ENCODE results near the gene HMCN2.

Gene HMCN2

DNA sequence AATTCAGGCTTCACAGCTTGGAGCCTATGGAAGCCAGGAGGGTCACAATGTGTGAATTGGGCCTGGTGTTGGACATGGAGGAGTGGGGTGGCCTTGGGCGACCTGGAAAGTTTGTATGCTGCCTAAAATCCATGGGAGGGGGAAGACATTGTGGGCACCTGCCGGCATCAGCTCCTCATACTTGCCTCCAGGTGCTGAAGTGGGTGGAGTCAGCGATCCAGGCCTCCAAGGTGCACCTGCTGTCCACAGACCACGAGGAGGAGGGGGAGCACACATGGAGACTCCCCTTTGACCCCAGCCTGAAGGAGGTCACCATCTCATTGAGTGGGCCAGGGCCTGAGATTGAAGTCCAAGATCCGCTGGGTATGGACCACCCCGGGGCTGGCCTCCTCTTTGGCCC is 29.1 kb downstream of the HMCN2 start:
- no peak for DNase-seq
- no peaks in the 10 kb centered on the region for H3K9me3 Mint-ChIP-seq

DNA sequence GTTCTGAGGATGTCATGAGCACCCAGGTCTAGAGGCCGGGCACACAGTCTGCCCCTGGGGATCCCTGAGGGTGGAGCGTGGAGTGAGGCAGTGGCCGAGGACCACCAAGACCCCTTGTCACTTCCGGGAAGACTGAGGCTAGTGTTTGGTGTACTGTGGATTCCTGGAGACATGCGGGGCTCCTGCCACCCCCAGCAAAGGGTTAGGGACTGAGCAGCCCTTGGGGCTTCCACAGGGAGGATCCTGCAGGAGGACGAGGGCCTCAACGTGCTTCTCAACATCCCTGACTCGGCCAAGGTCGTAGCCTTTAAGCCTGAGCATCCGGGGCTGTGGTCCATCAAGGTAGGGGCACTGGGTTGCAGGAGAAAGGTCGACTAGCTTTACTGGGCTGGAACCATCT is 29.9 kb downstream of the HMCN2 start:
- Mint-ChIP-seq H3K9me3 (no peaks in the 10 kb centered on the region), H3K27ac (no peak overlapping the region), H3K4me3 (no peak overlapping the region), H3K27me3 (ENCODE audit: low read depth, poor library complexity) (peaks cover 43% of the 10 kb centered on the region), H3K4me1 (peaks cover 4% of the 10 kb centered on the region), H3K36me3 (ENCODE audit: low read depth) (no peaks in the 10 kb centered on the region)
- TF ChIP-seq, protein P1, sequence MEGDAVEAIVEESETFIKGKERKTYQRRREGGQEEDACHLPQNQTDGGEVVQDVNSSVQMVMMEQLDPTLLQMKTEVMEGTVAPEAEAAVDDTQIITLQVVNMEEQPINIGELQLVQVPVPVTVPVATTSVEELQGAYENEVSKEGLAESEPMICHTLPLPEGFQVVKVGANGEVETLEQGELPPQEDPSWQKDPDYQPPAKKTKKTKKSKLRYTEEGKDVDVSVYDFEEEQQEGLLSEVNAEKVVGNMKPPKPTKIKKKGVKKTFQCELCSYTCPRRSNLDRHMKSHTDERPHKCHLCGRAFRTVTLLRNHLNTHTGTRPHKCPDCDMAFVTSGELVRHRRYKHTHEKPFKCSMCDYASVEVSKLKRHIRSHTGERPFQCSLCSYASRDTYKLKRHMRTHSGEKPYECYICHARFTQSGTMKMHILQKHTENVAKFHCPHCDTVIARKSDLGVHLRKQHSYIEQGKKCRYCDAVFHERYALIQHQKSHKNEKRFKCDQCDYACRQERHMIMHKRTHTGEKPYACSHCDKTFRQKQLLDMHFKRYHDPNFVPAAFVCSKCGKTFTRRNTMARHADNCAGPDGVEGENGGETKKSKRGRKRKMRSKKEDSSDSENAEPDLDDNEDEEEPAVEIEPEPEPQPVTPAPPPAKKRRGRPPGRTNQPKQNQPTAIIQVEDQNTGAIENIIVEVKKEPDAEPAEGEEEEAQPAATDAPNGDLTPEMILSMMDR (IDR thresholded peaks at IDR 0.05), result no peak
- no peak for DNase-seq

More for the DNA sequence above, 29.1 kb downstream of the HMCN2 start:
- Mint-ChIP-seq H3K27me3 (ENCODE audit: low read depth, poor library complexity) (peaks cover 45% of the 10 kb centered on the region), H3K36me3 (ENCODE audit: low read depth) (no peaks in the 10 kb centered on the region), H3K27ac (no peak overlapping the region), H3K4me1 (peaks cover 11% of the 10 kb centered on the region), H3K4me3 (no peak overlapping the region)
- TF ChIP-seq, protein P1 (IDR thresholded peaks at IDR 0.05), result no peak

DNA sequence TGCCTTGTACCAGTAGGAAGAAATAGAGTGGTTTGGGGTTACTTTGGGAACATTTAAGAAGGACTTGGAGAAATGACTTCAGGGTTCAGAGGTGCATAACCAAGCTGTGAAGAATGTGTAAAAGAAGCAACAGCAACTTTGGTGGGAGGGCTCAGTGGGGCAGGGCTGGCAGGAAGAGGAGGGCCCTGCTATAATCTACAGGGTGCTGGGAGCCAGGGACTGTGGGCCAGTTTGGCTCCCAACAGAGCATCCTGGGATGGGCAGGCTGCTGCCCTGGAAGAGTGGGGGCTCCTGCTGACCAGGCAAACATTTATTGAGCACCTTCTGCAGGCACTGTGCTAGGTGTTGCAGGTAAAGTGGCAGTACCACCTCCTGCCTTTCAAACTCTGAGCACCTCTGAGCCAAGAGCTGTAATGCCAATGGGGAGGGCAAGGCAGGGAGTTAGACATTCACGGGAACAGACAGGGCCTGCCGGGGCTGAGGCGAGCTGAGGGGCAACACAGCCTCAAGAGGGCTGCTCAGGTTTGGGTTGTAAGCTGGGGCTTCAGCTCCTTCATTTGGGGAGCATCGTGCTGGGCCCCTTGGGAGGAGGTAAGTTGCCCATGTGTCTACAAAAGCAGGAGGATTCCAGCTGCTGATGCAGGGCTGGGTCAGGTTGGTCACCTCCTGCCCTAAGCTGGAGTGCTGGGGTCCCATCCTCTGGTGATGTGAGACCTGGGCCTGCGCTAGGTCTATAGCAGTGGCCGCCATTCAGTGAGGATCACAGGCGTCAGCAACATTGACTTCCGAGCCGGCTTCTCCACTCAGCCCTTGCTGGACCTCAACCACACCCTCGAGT is 30.6 kb downstream of the HMCN2 start:
- no peak for DNase-seq
- peaks cover under 1% of the 10 kb centered on the region for H3K4me1 Mint-ChIP-seq
- no peak overlapping the region for H3K27ac Mint-ChIP-seq
- H3K36me3 Mint-ChIP-seq (ENCODE audit: low read depth), result no peaks in the 10 kb centered on the region
- TF ChIP-seq, protein P1 (IDR thresholded peaks at IDR 0.05), result no peak
- peaks cover 47% of the 10 kb centered on the region for H3K27me3 Mint-ChIP-seq (ENCODE audit: low read depth, poor library complexity)
- no peaks in the 10 kb centered on the region for H3K9me3 Mint-ChIP-seq
- H3K4me3 Mint-ChIP-seq, result no peak overlapping the region

DNA sequence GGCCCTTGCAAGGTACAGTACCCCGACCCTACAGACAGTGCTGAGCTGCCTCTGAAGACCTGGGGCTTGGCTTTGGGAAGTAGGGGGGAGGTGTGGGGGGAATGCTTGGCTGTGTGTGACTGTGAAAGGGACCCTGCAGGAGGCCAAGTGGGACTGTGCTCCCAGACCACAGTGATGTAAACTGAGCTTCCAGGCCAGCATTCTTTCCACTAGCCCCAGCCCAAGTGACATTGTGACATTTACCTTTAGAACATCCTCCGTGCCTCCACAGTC is 31.2 kb downstream of the HMCN2 start:
- H3K4me1 Mint-ChIP-seq, result peaks cover 6% of the 10 kb centered on the region

DNA sequence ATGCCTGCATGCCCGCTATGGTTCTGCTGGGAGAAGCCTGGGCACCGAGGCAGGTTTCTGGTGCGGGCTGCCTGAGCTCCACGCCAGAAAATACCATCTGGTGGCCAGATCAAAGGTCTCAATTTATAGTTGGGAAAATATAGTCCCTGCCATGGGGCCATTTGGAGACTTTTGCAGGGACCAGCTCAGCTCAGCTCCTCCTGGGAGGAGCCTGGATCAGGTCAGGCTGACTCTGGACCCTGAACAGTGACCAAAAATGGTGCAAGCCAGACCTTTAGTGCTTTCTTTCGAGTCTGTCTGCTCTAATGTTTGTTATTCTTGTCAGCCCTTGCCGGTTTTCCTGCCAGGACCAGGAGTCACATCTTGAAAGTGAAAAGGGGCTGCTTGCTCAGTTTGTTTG is 31.8 kb downstream of the HMCN2 start:
- Mint-ChIP-seq H3K36me3 (ENCODE audit: low read depth) (no peaks in the 10 kb centered on the region), H3K4me1 (peaks cover 11% of the 10 kb centered on the region), H3K4me3 (no peak overlapping the region), H3K9me3 (no peaks in the 10 kb centered on the region), H3K27me3 (ENCODE audit: low read depth, poor library complexity) (peaks cover 37% of the 10 kb centered on the region), H3K27ac (no peak overlapping the region)
- DNase-seq, result no peak
- TF ChIP-seq, protein P1 (IDR thresholded peaks at IDR 0.05), result no peak

More for the DNA sequence above, 31.2 kb downstream of the HMCN2 start:
- DNase-seq, result no peak
- H3K27me3 Mint-ChIP-seq (ENCODE audit: low read depth, poor library complexity), result peaks cover 43% of the 10 kb centered on the region
- H3K27ac Mint-ChIP-seq, result no peak overlapping the region
- TF ChIP-seq, protein P1 (IDR thresholded peaks at IDR 0.05), result no peak
- H3K4me3 Mint-ChIP-seq, result no peak overlapping the region
- H3K36me3 Mint-ChIP-seq (ENCODE audit: low read depth), result no peaks in the 10 kb centered on the region
- no peaks in the 10 kb centered on the region for H3K9me3 Mint-ChIP-seq

DNA sequence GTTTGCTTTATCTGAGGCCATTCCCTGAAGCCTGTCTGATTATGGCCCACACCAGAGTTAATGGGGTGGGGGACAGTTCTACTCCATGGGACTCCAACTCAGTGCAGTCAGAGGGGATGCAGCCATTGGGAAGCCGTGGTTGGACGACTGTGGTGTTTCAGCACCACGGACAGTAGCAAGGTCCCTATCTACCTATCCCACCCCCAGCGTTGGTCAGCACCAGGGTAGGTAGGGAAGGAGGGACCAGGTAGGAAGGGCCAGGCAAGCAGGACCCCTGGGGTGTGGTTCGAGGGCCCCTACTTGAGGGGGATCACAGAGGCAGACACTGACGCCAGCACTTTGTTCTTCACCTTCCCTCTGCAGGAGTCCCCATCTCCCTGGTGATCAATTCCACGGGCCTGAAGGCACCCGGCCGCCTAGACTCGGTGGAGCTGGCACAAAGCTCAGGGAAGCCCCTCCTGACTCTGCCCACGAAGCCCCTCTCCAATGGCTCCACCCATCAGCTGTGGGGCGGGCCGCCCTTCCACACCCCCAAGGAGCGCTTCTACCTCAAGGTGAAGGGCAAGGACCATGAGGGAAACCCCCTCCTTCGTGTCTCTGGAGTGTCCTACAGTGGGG is 33.2 kb downstream of the HMCN2 start:
- Mint-ChIP-seq H3K9me3 (no peaks in the 10 kb centered on the region), H3K4me1 (peaks cover 18% of the 10 kb centered on the region), H3K36me3 (ENCODE audit: low read depth) (no peaks in the 10 kb centered on the region), H3K27ac (no peak overlapping the region), H3K4me3 (no peak overlapping the region), H3K27me3 (ENCODE audit: low read depth, poor library complexity) (peaks cover 23% of the 10 kb centered on the region)
- TF ChIP-seq, protein P1 (IDR thresholded peaks at IDR 0.05), result no peak
- peak; percentile 75 for DNase-seq

Data from nephron progenitor cell (in vitro differentiated cells).